ENCODE measurements around the gene SPRR2B. TPM values are rescaled to one million over a fixed set of nuclear protein-coding genes. Genes with fewer than 3 reads are reported as not detected.

The SPRR2B gene
- total and polyA plus RNA-seq, 2 of the 4 experiments (the other 2 are of a cell fraction), result not detected

DNA sequence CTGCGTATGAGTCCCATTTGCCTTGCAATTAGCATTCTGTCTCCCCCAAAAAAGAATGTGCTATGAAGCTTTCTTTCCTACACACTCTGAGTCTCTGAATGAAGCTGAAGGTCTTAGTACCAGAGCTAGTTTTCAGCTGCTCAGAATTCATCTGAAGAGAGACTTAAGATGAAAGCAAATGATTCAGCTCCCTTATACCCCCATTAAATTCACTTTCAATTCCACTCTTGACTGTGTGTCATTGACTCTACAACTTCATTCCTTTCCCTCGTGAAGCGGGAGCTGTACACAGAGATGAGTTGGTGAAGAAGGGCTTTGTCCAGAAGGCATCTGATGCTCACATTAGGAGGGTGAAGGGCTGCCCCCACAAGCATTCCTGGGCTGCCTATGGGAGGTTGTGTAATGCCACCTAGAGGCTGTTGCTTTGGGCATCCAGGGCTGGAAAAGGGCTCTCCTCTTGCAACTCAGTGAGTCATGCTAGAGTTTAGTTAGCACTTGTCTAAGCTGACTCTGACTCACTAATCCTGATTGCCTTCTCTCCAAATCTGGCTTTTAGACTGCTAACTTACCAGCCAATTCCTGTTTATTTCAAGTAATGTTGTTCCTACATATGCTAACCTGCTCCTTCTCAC is 38.6 kb downstream of the SPRR2B start:
- H3K4me3 ChIP-seq (ENCODE audit: insufficient read depth, low read depth, low read length), result no peak overlapping the region
- no TSS peak for BruUV-seq (replicated peaks)
- no peak overlapping the region for H2BK15ac ChIP-seq (ENCODE audit: low read depth, low read length)
- peak; percentile 48 for DNase-seq
- H4K91ac ChIP-seq (ENCODE audit: insufficient read depth, low read depth, low read length), result no peak overlapping the region
- H4K20me1 ChIP-seq (ENCODE audit: insufficient read depth, low read length), result no peaks in the 10 kb centered on the region
- H2AK9ac ChIP-seq (replicated peaks; ENCODE audit: low read depth, low read length, poor library complexity), result no peak overlapping the region
- H3K79me1 ChIP-seq (ENCODE audit: low read depth in 1 of 2, low read length in 2 of 2), result no peaks in the 10 kb centered on the region
- H2AFZ ChIP-seq (replicated peaks; ENCODE audit: low read length, poor library complexity), result no peak overlapping the region
- H3K56ac ChIP-seq (ENCODE audit: extremely low read depth, insufficient read depth, low read length), result no peak overlapping the region
- TF ChIP-seq SMC3 (IDR thresholded peaks at IDR 0.05; ENCODE audit: low read depth, low read length) (no peak), MXI1 (IDR thresholded peaks at IDR 0.05; ENCODE audit: borderline replicate concordance, low read depth, low read length) (no peak), RCOR1 (IDR thresholded peaks at IDR 0.05; ENCODE audit: insufficient replicate concordance, low read length) (no peak), RAD21 (IDR thresholded peaks at IDR 0.05; ENCODE audit: low read length) (peak; percentile 33), CEBPB (IDR thresholded peaks at IDR 0.05; ENCODE audit: low read depth, low read length) (peak; percentile 64; the same call in 1 of the 2 replicates), FOS (IDR thresholded peaks at IDR 0.05; ENCODE audit: low read depth, low read length) (peak; percentile 34; the same call in 1 of the 2 replicates), MAFK (IDR thresholded peaks at IDR 0.05; ENCODE audit: low read depth, low read length) (no peak), MAZ (IDR thresholded peaks at IDR 0.05; ENCODE audit: borderline replicate concordance, low read depth, low read length) (no peak), ELK1 (IDR thresholded peaks at IDR 0.05; ENCODE audit: borderline replicate concordance, low read depth, low read length) (no peak), POLR2A (IDR thresholded peaks at IDR 0.05; ENCODE audit: low read depth, low read length) (no peak), BHLHE40 (IDR thresholded peaks at IDR 0.05; ENCODE audit: low read depth, low read length) (no peak), RFX5 (IDR thresholded peaks at IDR 0.05; ENCODE audit: low read depth, low read length) (no peak), NFE2L2 (IDR thresholded peaks at IDR 0.05; ENCODE audit: low read depth, low read length) (no peak), CHD1 (IDR thresholded peaks at IDR 0.05; ENCODE audit: low read depth, low read length) (no peak), USF2 (IDR thresholded peaks at IDR 0.05; ENCODE audit: low read depth, low read length) (no peak), CTCF (conservative IDR thresholded peaks at IDR 0.05; ENCODE audit: low read depth, low read length) (peak; percentile 30)
- H3K23ac ChIP-seq (ENCODE audit: low read depth, low read length), result no peak overlapping the region
- H3K9me3 ChIP-seq (ENCODE audit: control insufficient read depth, insufficient read depth, low read length), result no peaks in the 10 kb centered on the region
- no peak overlapping the region for H2BK5ac ChIP-seq (ENCODE audit: low read depth, low read length, poor library complexity, severe bottlenecking)
- H3K9me1 ChIP-seq (ENCODE audit: insufficient read depth, low read length), result no peaks in the 10 kb centered on the region
- no peaks in the 10 kb centered on the region for H3K27me3 ChIP-seq (ENCODE audit: control insufficient read depth, insufficient read depth, low read length)
- ChIA-PET POLR2A (ENCODE audit: unreplicated experiment) (no interaction called here), CTCF (no interaction called here)
- H3K4me2 ChIP-seq (ENCODE audit: low read depth, low read length), result no peak overlapping the region
- intact Hi-C loops (cut with micrococcal nuclease), result no loop called here
- H4K5ac ChIP-seq (ENCODE audit: low read depth, low read length), result no peak overlapping the region
- no peak overlapping the region for H2BK120ac ChIP-seq (ENCODE audit: low read depth, low read length)
- dilution Hi-C loops (cut with HindIII; ENCODE audit: low sequenced_read_pairs, unreplicated experiment), result no loop called here
- no CpG with 5 or more reads among the region's 3 CpGs for WGBS, 2 experiments (ENCODE audit: extremely low coverage in 2 of 2, insufficient read length in 1 of 2)
- H3K4me1 ChIP-seq (ENCODE audit: control insufficient read depth, insufficient read depth, low read length), result no peaks in the 10 kb centered on the region
- ATAC-seq (ENCODE audit: low read depth), result peak; percentile 56
- H4K8ac ChIP-seq (ENCODE audit: low read depth in 2 of 2, low read length in 2 of 2), result no peak overlapping the region
- no peak overlapping the region for H2BK20ac ChIP-seq (ENCODE audit: low read depth, low read length)
- H3K4ac ChIP-seq (ENCODE audit: low read depth, low read length), result no peak overlapping the region
- no peaks in the 10 kb centered on the region for H3K36me3 ChIP-seq (ENCODE audit: control insufficient read depth, insufficient read depth, low read length)
- no peak overlapping the region for H2AK5ac ChIP-seq (ENCODE audit: low read depth, low read length)
- no peak overlapping the region for H3K9ac ChIP-seq (ENCODE audit: low read depth, low read length)
- H3K14ac ChIP-seq (replicated peaks; ENCODE audit: low read depth, low read length), result no peak overlapping the region
- in situ Hi-C loops (cut with MboI; ENCODE audit: low sequenced_read_pairs), result no loop called here
- no peak overlapping the region for H3K18ac ChIP-seq (ENCODE audit: low read depth, low read length)
- no peak overlapping the region for H3K27ac ChIP-seq (ENCODE audit: insufficient read depth, low read length)

Data from IMR-90 (cell line).